ENCODE data around the gene MAP4. TPM values are rescaled to one million over a fixed set of nuclear protein-coding genes. Genes with fewer than 3 reads are reported as not detected.
A peak's percentile ranks its signal among the peaks of the same experiment; 100 is the strongest.
"Not testable (repeated sequence)": the region's sequence is repeated elsewhere in the genome, so short reads cannot be mapped to it uniquely, and the experiment has no call there.

Gene MAP4
- total and polyA plus RNA-seq, 4 donors = 110 to 467 (median 266) TPM

GRCh38 chr3:47890828-47891612 is 125.2 kb downstream of the MAP4 start:
- intact Hi-C loops (cut with DNase I) = no loop called here
- Histone ChIP-seq H3K4me3 (ENCODE audit: low read length in 2 of 2) (no peak overlapping the region), H3K9me3 (ENCODE audit: control insufficient read depth, low read length) (no peaks in the 10 kb centered on the region), H3K36me3 (ENCODE audit: control insufficient read depth in 1 of 2, insufficient read depth in 2 of 2, low read length in 1 of 2) (peaks cover 0 to 3% of the 10 kb centered on the region in 2 donors), H3K27me3 (ENCODE audit: control insufficient read depth in 1 of 2, insufficient read depth in 2 of 2, low read length in 1 of 2) (no peaks in the 10 kb centered on the region), H3K4me1 (ENCODE audit: control insufficient read depth in 1 of 2, insufficient read depth in 2 of 2, low read length in 2 of 2) (no peaks in the 10 kb centered on the region), H3K27ac (ENCODE audit: low read depth in 1 of 2, low read length in 2 of 2) (peak overlapping the region in 1 of 2 donors; percentile 43)
- DNase-seq (no peak), ATAC-seq (ENCODE audit: low FRiP score) (peak; percentile 85)
- WGBS, 2 donors = 29 to 32% methylated on average over 10 of the region's 10 CpGs

GRCh38 chr3:47890126-47890827 is 125.9 kb downstream of the MAP4 start:
- WGBS, 2 donors = 47 to 50% methylated on average over 3 of the region's 3 CpGs
- Histone ChIP-seq H3K27ac (ENCODE audit: low read depth in 1 of 2, low read length in 2 of 2) (peak overlapping the region in 1 of 2 donors; percentile 17), H3K27me3 (ENCODE audit: control insufficient read depth in 1 of 2, insufficient read depth in 2 of 2, low read length in 1 of 2) (no peaks in the 10 kb centered on the region), H3K4me3 (ENCODE audit: low read length in 2 of 2) (no peak overlapping the region), H3K36me3 (ENCODE audit: control insufficient read depth in 1 of 2, insufficient read depth in 2 of 2, low read length in 1 of 2) (peaks cover 0 to 3% of the 10 kb centered on the region in 2 donors), H3K9me3 (ENCODE audit: control insufficient read depth, low read length) (no peaks in the 10 kb centered on the region), H3K4me1 (ENCODE audit: control insufficient read depth in 1 of 2, insufficient read depth in 2 of 2, low read length in 2 of 2) (no peaks in the 10 kb centered on the region)
- intact Hi-C loops (cut with DNase I) = no loop called here
- ATAC-seq (ENCODE audit: low FRiP score) (peak; percentile 42), DNase-seq (no peak)

GRCh38 chr3:47888986-47889757 is 127.0 kb downstream of the MAP4 start:
- DNase-seq = no peak
- no peak overlapping the region for H3K27ac ChIP-seq (ENCODE audit: low read depth in 1 of 2, low read length in 2 of 2)
- H3K36me3 ChIP-seq (ENCODE audit: control insufficient read depth in 1 of 2, insufficient read depth in 2 of 2, low read length in 1 of 2) = peaks cover 0 to 3% of the 10 kb centered on the region in 2 donors
- H3K9me3 ChIP-seq (ENCODE audit: control insufficient read depth, low read length) = no peaks in the 10 kb centered on the region
- no peak for ATAC-seq (ENCODE audit: low FRiP score)
- intact Hi-C loops (cut with DNase I) = no loop called here
- 96% methylated on average over 4 of the region's 4 CpGs for WGBS, 2 donors
- no peak overlapping the region for H3K4me3 ChIP-seq (ENCODE audit: low read length in 2 of 2)
- H3K4me1 ChIP-seq (ENCODE audit: control insufficient read depth in 1 of 2, insufficient read depth in 2 of 2, low read length in 2 of 2) = no peaks in the 10 kb centered on the region
- H3K27me3 ChIP-seq (ENCODE audit: control insufficient read depth in 1 of 2, insufficient read depth in 2 of 2, low read length in 1 of 2) = no peaks in the 10 kb centered on the region

GRCh38 chr3:47887991-47888390 is 128.2 kb downstream of the MAP4 start:
- H3K36me3 ChIP-seq (ENCODE audit: control insufficient read depth in 1 of 2, insufficient read depth in 2 of 2, low read length in 1 of 2); H3K4me3 ChIP-seq (ENCODE audit: low read length in 2 of 2); H3K27ac ChIP-seq (ENCODE audit: low read depth in 1 of 2, low read length in 2 of 2); DNase-seq; intact Hi-C loops (cut with DNase I); H3K4me1 ChIP-seq (ENCODE audit: control insufficient read depth in 1 of 2, insufficient read depth in 2 of 2, low read length in 2 of 2); H3K27me3 ChIP-seq (ENCODE audit: control insufficient read depth in 1 of 2, insufficient read depth in 2 of 2, low read length in 1 of 2); ATAC-seq (ENCODE audit: low FRiP score); H3K9me3 ChIP-seq (ENCODE audit: control insufficient read depth, low read length): not testable (repeated sequence)
- 82 to 83% methylated on average over 9 of the region's 9 CpGs for WGBS, 2 donors

- intact Hi-C loops (cut with DNase I) = no loop called here
- no peaks in the 10 kb centered on the region for H3K36me3 ChIP-seq (ENCODE audit: control insufficient read depth in 1 of 2, insufficient read depth in 2 of 2, low read length in 1 of 2)
- no peaks in the 10 kb centered on the region for H3K27me3 ChIP-seq (ENCODE audit: control insufficient read depth in 1 of 2, insufficient read depth in 2 of 2, low read length in 1 of 2)
- no peak overlapping the region for H3K4me3 ChIP-seq (ENCODE audit: low read length in 2 of 2)
- H3K9me3 ChIP-seq (ENCODE audit: control insufficient read depth, low read length) = no peaks in the 10 kb centered on the region
- no peak for DNase-seq
- 96 to 97% methylated on average over 1 of the region's 1 CpG for WGBS, 2 donors
- H3K27ac ChIP-seq (ENCODE audit: low read depth in 1 of 2, low read length in 2 of 2) = no peak overlapping the region
- H3K4me1 ChIP-seq (ENCODE audit: control insufficient read depth in 1 of 2, insufficient read depth in 2 of 2, low read length in 2 of 2) = no peaks in the 10 kb centered on the region
- ATAC-seq (ENCODE audit: low FRiP score) = no peak
Measured at GRCh38 chr3:47885168-47885567, 131.0 kb downstream of the MAP4 start.

GRCh38 chr3:47884603-47885002 is 131.6 kb downstream of the MAP4 start:
- Histone ChIP-seq H3K36me3 (ENCODE audit: control insufficient read depth in 1 of 2, insufficient read depth in 2 of 2, low read length in 1 of 2) (no peaks in the 10 kb centered on the region), H3K4me1 (ENCODE audit: control insufficient read depth in 1 of 2, insufficient read depth in 2 of 2, low read length in 2 of 2) (no peaks in the 10 kb centered on the region), H3K27ac (ENCODE audit: low read depth in 1 of 2, low read length in 2 of 2) (no peak overlapping the region), H3K27me3 (ENCODE audit: control insufficient read depth in 1 of 2, insufficient read depth in 2 of 2, low read length in 1 of 2) (no peaks in the 10 kb centered on the region), H3K4me3 (ENCODE audit: low read length in 2 of 2) (no peak overlapping the region), H3K9me3 (ENCODE audit: control insufficient read depth, low read length) (no peaks in the 10 kb centered on the region)
- intact Hi-C loops (cut with DNase I) = no loop called here
- 78 to 85% methylated on average over 3 of the region's 3 CpGs for WGBS, 2 donors
- ATAC-seq (ENCODE audit: low FRiP score) = no peak
- DNase-seq = no peak

GRCh38 chr3:47882338-47882737 is 133.9 kb downstream of the MAP4 start:
- no peak for ATAC-seq (ENCODE audit: low FRiP score)
- WGBS, 2 donors = 90% methylated on average over 2 of the region's 2 CpGs
- Histone ChIP-seq H3K36me3 (ENCODE audit: control insufficient read depth in 1 of 2, insufficient read depth in 2 of 2, low read length in 1 of 2) (no peaks in the 10 kb centered on the region), H3K4me3 (ENCODE audit: low read length in 2 of 2) (no peak overlapping the region), H3K27me3 (ENCODE audit: control insufficient read depth in 1 of 2, insufficient read depth in 2 of 2, low read length in 1 of 2) (no peaks in the 10 kb centered on the region), H3K9me3 (ENCODE audit: control insufficient read depth, low read length) (no peaks in the 10 kb centered on the region), H3K27ac (ENCODE audit: low read depth in 1 of 2, low read length in 2 of 2) (no peak overlapping the region), H3K4me1 (ENCODE audit: control insufficient read depth in 1 of 2, insufficient read depth in 2 of 2, low read length in 2 of 2) (no peaks in the 10 kb centered on the region)
- intact Hi-C loops (cut with DNase I) = no loop called here
- no peak for DNase-seq

- H3K9me3 ChIP-seq (ENCODE audit: control insufficient read depth, low read length) = no peaks in the 10 kb centered on the region
- H3K36me3 ChIP-seq (ENCODE audit: control insufficient read depth in 1 of 2, insufficient read depth in 2 of 2, low read length in 1 of 2) = peaks cover 0 to 7% of the 10 kb centered on the region in 2 donors
- H3K27ac ChIP-seq (ENCODE audit: low read depth in 1 of 2, low read length in 2 of 2) = peak overlapping the region in 1 of 2 donors; percentile 54
- H3K4me1 ChIP-seq (ENCODE audit: control insufficient read depth in 1 of 2, insufficient read depth in 2 of 2, low read length in 2 of 2) = no peaks in the 10 kb centered on the region
- no peak overlapping the region for H3K4me3 ChIP-seq (ENCODE audit: low read length in 2 of 2)
- DNase-seq (no peak), ATAC-seq (ENCODE audit: low FRiP score) (no peak)
- intact Hi-C loops (cut with DNase I) = no loop called here
- no peaks in the 10 kb centered on the region for H3K27me3 ChIP-seq (ENCODE audit: control insufficient read depth in 1 of 2, insufficient read depth in 2 of 2, low read length in 1 of 2)
Measured at GRCh38 chr3:47877719-47878118, 138.5 kb downstream of the MAP4 start.
